Measurements from ENCODE around the gene IGSF3.
"Not testable (repeated sequence)": the region's sequence is repeated elsewhere in the genome, so short reads cannot be mapped to it uniquely, and the experiment has no call there.

GRCh38 chr1:116595065-116595840 lies 72.3 kb downstream of the IGSF3 start:
- TF ChIP-seq CTCF (IDR thresholded peaks at IDR 0.05): peak in 1 of 4 experiments; percentile 12
- TF ChIP-seq POLR2AphosphoS5, POLR2A, EP300 (IDR thresholded peaks at IDR 0.05): not testable (repeated sequence)

Measured in sigmoid colon (tissue), 4 donors.